A549 (cell line): ENCODE measurements around the gene NME7. TPM values are rescaled to one million over a fixed set of nuclear protein-coding genes. Genes with fewer than 3 reads are reported as not detected.
"Not testable (repeated sequence)": the region's sequence is repeated elsewhere in the genome, so short reads cannot be mapped to it uniquely, and the experiment has no call there.

Source experiments
- ATAC-seq, 2 experiments: fragments of 200-7000 bp in 1 of 2; fragments of >200 bp in 1 of 2; cut with Nextera tagmentation in 1 of 2; cut with Tn5 transposase in 1 of 2; 3 replicates each; pipeline versions ENCODE4 v1.8.0 to v1.9.1; 2018 to 2020; ENCODE audit warnings: mild to moderate bottlenecking in 1 of 2, moderate library complexity in 1 of 2
- CTCF ChIA-PET: fragments of 300-600 bp; sonication (Branson Sonifier 250); formaldehyde crosslinking; extraction: SDS; loops from one replicate; lab custom pipeline; 2021; ENCODE audit warnings: antibody characterized with exemption, inconsistent platforms; lab: Yijun Ruan, JAX
- POLR2A ChIA-PET: fragments of 350-600 bp; formaldehyde crosslinking; extraction: SDS; loops from one replicate; lab custom pipeline; 2021; ENCODE audit warnings: antibody characterized with exemption, inconsistent platforms; lab: Yijun Ruan, JAX
- DNase-seq, 2 experiments: peaks; one replicate each; pipeline versions ENCODE4 v3.0.0 to v3.0.0-alpha.2; 2011 to 2016; ENCODE audit warnings: low read depth in 1 of 2, low spot score in 1 of 2
- FAIRE-seq: peaks from 2 replicates; lab custom pipeline; 2011; peaks lifted over from hg19 to GRCh38; lab: Jason Lieb, UNC
- H3K27ac ChIP-seq, 2 experiments: fragments of >200 bp; sonication (Bioruptor Twin); formaldehyde crosslinking; 3 replicates each; pipeline ENCODE4 v1.5.1; 2016 to 2017
- H3K4me1 ChIP-seq: fragments of >200 bp; sonication (Bioruptor Twin); formaldehyde crosslinking; 3 replicates; pipeline ENCODE4 v1.6.1; 2016
- H3K4me2 ChIP-seq: fragments of >200 bp; sonication (Bioruptor Twin); formaldehyde crosslinking; 3 replicates; pipeline ENCODE4 v1.6.1; 2016
- H3K4me3 ChIP-seq: fragments of >200 bp; sonication (Bioruptor Twin); formaldehyde crosslinking; 3 replicates; pipeline ENCODE4 v1.5.1; 2016
- H3K9me3 ChIP-seq: fragments of >200 bp; sonication (Bioruptor Twin); formaldehyde crosslinking; 3 replicates; pipeline ENCODE4 v1.6.1; 2016
- BCL3 ChIP-seq: fragments of >200 bp; sonication (Bioruptor Twin); formaldehyde crosslinking; IDR thresholded peaks from 3 replicates; pipeline ENCODE4 v1.6.1; 2016
- FOSB ChIP-seq: fragments of 250-450 bp; sonication (Bioruptor Pico); IDR thresholded peaks from 2 replicates; pipeline ENCODE4 v1.5.0; 2020; ENCODE audit warnings: mild to moderate bottlenecking, moderate library complexity
- FOSL2 ChIP-seq, 2 experiments: fragments of 450-650 bp in 1 of 2; fragments of >200 bp in 1 of 2; sonication (Bioruptor Twin) in 1 of 2; formaldehyde crosslinking; IDR thresholded peaks; 2 replicates each; pipeline versions ENCODE4 v1.5.0 to v1.6.1; 2016 to 2020; ENCODE audit warnings: mild to moderate bottlenecking in 1 of 2, moderate library complexity in 1 of 2
- FOXS1 ChIP-seq: fragments of 250-450 bp; sonication (Bioruptor Pico); IDR thresholded peaks from 2 replicates; pipeline ENCODE4 v1.5.0; 2020; ENCODE audit warnings: mild to moderate bottlenecking, moderate library complexity
- GATA3 ChIP-seq: IDR thresholded peaks from 2 replicates; pipeline ENCODE4 v1.6.1; 2012; ENCODE audit warnings: borderline replicate concordance
- MAFK ChIP-seq: fragments of 450-650 bp; IDR thresholded peaks from 2 replicates; pipeline ENCODE4 v1.6.1; 2014; ENCODE audit not compliant: partially characterized antibody
- MAX ChIP-seq: IDR thresholded peaks from 2 replicates; pipeline ENCODE4 v1.6.1; 2012
- MAZ ChIP-seq: fragments of 150-350 bp; IDR thresholded peaks from 2 replicates; pipeline ENCODE4 v1.6.1; 2014; ENCODE audit warnings: antibody characterized with exemption, low read depth, low read length, borderline replicate concordance
- NFE2L2 ChIP-seq: fragments of 150-350 bp; conservative IDR thresholded peaks from 2 replicates; pipeline ENCODE4 v1.6.1; 2014; ENCODE audit warnings: low read length
- REST ChIP-seq: fragments of 200-600 bp; sonication (generic); IDR thresholded peaks from 2 replicates; pipeline ENCODE4 v1.6.1; 2016; ENCODE audit warnings: antibody characterized with exemption, mild to moderate bottlenecking, moderate library complexity
- RNF2 ChIP-seq: fragments of 200-600 bp; sonication (generic); IDR thresholded peaks from 2 replicates; pipeline ENCODE4 v1.6.1; 2016; ENCODE audit warnings: low read depth, mild to moderate bottlenecking, antibody characterized with exemption, moderate library complexity, borderline replicate concordance
- SREBF2 ChIP-seq: fragments of 450-650 bp; IDR thresholded peaks from 2 replicates; pipeline ENCODE4 v1.6.1; 2014; ENCODE audit warnings: mild to moderate bottlenecking, moderate library complexity
- ZC3H11A ChIP-seq: fragments of 450-650 bp; IDR thresholded peaks from 2 replicates; pipeline ENCODE4 v1.6.1; 2014; ENCODE audit warnings: antibody characterized with exemption, mild to moderate bottlenecking
- ZNF302 ChIP-seq: fragments of 250-450 bp; sonication (Bioruptor Pico); IDR thresholded peaks from 2 replicates; pipeline ENCODE4 v1.9.0; 2021; ENCODE audit warnings: inconsistent platforms, mild to moderate bottlenecking, moderate library complexity
- ZSCAN20 ChIP-seq: fragments of 250-450 bp; sonication (Bioruptor Pico); IDR thresholded peaks from 2 replicates; pipeline ENCODE4 v1.8.0; 2022; ENCODE audit warnings: mild to moderate bottlenecking, moderate library complexity
- WGBS: methylation state at CpG from one replicate; pipeline ENCODE4 v1.1.6; 2017; ENCODE audit errors: missing lambda C conversion rate; 5-methylcytosine and 5-hydroxymethylcytosine counted together
- polyA plus RNA-seq, 4 experiments: library from polyadenylated mRNA; depleted of rRNA in 3 of 4; stranded (reverse); fragments of >200 nt; fragmentation: RNase III in 1 of 4; extraction: RNeasy Plus Mini Kit Qiagen cat#74134 plus additional on column Dnase treatment in 1 of 4; gene quantifications; 2 replicates in 3 of 4; 3 replicates in 1 of 4; pipeline ENCODE4 v1.2.3, GENCODE V29; 2011 to 2017

The NME7 gene
- polyA plus RNA-seq, 2 of the 4 experiments (the other 2 are of a cell fraction), result 39.5 to 62.3 TPM

- Histone ChIP-seq H3K4me1 (peaks cover 22% of the 10 kb centered on the region), H3K27ac (peak overlapping the region in 1 of 2 experiments; percentile 35; a peak in 2 of 6 replicates), H3K4me2 (no peak overlapping the region), H3K9me3 (no peaks in the 10 kb centered on the region), H3K4me3 (no peak overlapping the region)
- no peak for DNase-seq
- no peak for ATAC-seq
- WGBS, result 73% methylated on average over 1 of the region's 1 CpG
- TF ChIP-seq MAFK (no peak), FOSB (CRISPR knock-in tag) (no peak), ZNF302 (no peak), ZSCAN20 (CRISPR knock-in tag) (no peak), ZC3H11A (no peak), REST (no peak), FOXS1 (no peak), NFE2L2 (no peak), MAX (no peak), RNF2 (no peak), SREBF2 (no peak)
- FAIRE-seq, result no peak
- ChIA-PET CTCF (interaction anchor here (1.2 kb wide), 1 partner anchor 686 kb away, joined by 3 read pairs; no protein-coding TSS in a partner anchor), POLR2A (no interaction called here)
Measured at GRCh38 chr1:169289016-169289415, 78.6 kb downstream of the NME7 start.

DNA sequence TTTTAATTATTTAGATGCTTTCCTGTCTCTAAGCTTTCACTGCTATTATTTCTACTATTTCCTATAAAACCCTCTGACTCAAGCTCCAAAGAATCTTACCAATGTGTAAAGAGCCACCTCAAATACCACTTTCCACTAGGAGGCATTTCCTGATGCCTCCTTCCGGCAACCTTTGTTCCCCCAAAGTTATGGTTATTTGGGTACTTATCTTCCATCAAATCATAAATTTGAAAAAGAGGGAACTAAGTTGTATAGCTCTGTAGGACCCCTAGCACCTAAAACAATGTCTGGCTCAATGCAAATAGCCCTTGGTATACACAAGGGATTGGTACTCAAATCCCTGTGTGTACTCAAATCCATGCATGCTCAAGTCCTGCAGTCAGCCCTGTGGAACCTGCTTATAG lies 79.6 kb downstream of the NME7 start:
- ChIA-PET POLR2A (no interaction called here), CTCF (no interaction called here)
- Histone ChIP-seq H3K9me3 (0 out of 3 replicates have a peak, but pooled peaks cover 3% of the 10 kb centered on the region), H3K27ac (peak overlapping the region; percentile 39 to 50; a peak in 4 of 6 replicates), H3K4me1 (peaks cover 22% of the 10 kb centered on the region), H3K4me3 (no peak overlapping the region), H3K4me2 (peak overlapping the region; percentile 66)
- TF ChIP-seq GATA3 (peak; percentile 44; the same call in 1 of the 2 replicates), FOSL2 (IDR thresholded peaks at IDR 0.05) (no peak), FOSL2 (CRISPR knock-in tag; IDR thresholded peaks at IDR 0.05) (peak; percentile 22; the same call in 1 of the 2 replicates), MAZ (no peak), MAX (0 out of 2 replicates have a peak, but pooled peaks have one; percentile 34)
- FAIRE-seq (no peak), DNase-seq (peak in 1 of 2 experiments; percentile 41), ATAC-seq (peak in 1 of 2 experiments; percentile 76; a peak in 3 of 6 replicates)
- WGBS, result 21% methylated on average over 1 of the region's 1 CpG

- no peak for FAIRE-seq
- DNase-seq, result no peak
- Histone ChIP-seq H3K4me1 (peaks cover 22% of the 10 kb centered on the region), H3K4me2 (peak overlapping the region; percentile 66; the same call in 2 of the 3 replicates), H3K4me3 (no peak overlapping the region), H3K9me3 (0 out of 3 replicates have a peak, but pooled peaks cover 5% of the 10 kb centered on the region), H3K27ac (peak overlapping the region; percentile 39 to 66; a peak in 2 of 6 replicates)
- TF ChIP-seq BCL3, result no peak
- POLR2A ChIA-PET, result no interaction called here
- ATAC-seq, result no peak
- 89% methylated on average over 1 of the region's 1 CpG for WGBS
- CTCF ChIA-PET, result no interaction called here
Measured at GRCh38 chr1:169287280-169287679, 80.3 kb downstream of the NME7 start.

- DNase-seq, result peak in 1 of 2 experiments; percentile 9
- H3K4me1 ChIP-seq, CTCF ChIA-PET, POLR2A ChIA-PET, ATAC-seq, H3K27ac ChIP-seq, H3K4me3 ChIP-seq, FAIRE-seq, H3K4me2 ChIP-seq: not testable (repeated sequence)
- 76% methylated on average over 4 of the region's 4 CpGs for WGBS
- H3K9me3 ChIP-seq, result peaks cover 12% of the 10 kb centered on the region; the same call in 1 of the 3 replicates
Measured at GRCh38 chr1:169281562-169281961, 86.0 kb downstream of the NME7 start.
